Activated T-cell treated with anti-CD3 and anti-CD28 coated beads, Interleukin-2, amount 50 U/mL, for 24 hours (primary cell): ENCODE results near the gene RHBDF1.
A peak's percentile ranks its signal among the peaks of the same experiment; 100 is the strongest.

Experiments used
- DNase-seq: peaks from one replicate; pipeline ENCODE4 v3.0.0-alpha.2; 2020
- H3K27ac Mint-ChIP-seq: 2 replicates; pipeline ENCODE4 v1.8.0; 2020; ENCODE audit warnings: mild to moderate bottlenecking, mixed read lengths
- H3K27me3 Mint-ChIP-seq: 2 replicates; pipeline ENCODE4 v1.8.0; 2020; ENCODE audit warnings: mixed read lengths
- H3K36me3 Mint-ChIP-seq: 2 replicates; pipeline ENCODE4 v1.8.0; 2020; ENCODE audit warnings: low read depth, mixed read lengths
- H3K4me1 Mint-ChIP-seq: 2 replicates; pipeline ENCODE4 v1.8.0; 2020; ENCODE audit warnings: low read depth, mixed read lengths
- H3K4me3 Mint-ChIP-seq: 2 replicates; pipeline ENCODE4 v1.8.0; 2020; ENCODE audit warnings: mild to moderate bottlenecking, moderate library complexity, mixed read lengths
- H3K9me3 Mint-ChIP-seq: 2 replicates; pipeline ENCODE4 v1.8.0; 2020; ENCODE audit warnings: mixed read lengths

Gene RHBDF1

GRCh38 chr16:83781-84615, 11.6 kb upstream of the RHBDF1 start:
- no peaks in the 10 kb centered on the region for H3K9me3 Mint-ChIP-seq
- peaks cover 79% of the 10 kb centered on the region for H3K36me3 Mint-ChIP-seq
- H3K27ac Mint-ChIP-seq = peak overlapping the region; percentile 88
- peaks cover 53% of the 10 kb centered on the region for H3K4me1 Mint-ChIP-seq
- peak overlapping the region; percentile 56 for H3K4me3 Mint-ChIP-seq
- DNase-seq = no peak
- no peaks in the 10 kb centered on the region for H3K27me3 Mint-ChIP-seq

DNA sequence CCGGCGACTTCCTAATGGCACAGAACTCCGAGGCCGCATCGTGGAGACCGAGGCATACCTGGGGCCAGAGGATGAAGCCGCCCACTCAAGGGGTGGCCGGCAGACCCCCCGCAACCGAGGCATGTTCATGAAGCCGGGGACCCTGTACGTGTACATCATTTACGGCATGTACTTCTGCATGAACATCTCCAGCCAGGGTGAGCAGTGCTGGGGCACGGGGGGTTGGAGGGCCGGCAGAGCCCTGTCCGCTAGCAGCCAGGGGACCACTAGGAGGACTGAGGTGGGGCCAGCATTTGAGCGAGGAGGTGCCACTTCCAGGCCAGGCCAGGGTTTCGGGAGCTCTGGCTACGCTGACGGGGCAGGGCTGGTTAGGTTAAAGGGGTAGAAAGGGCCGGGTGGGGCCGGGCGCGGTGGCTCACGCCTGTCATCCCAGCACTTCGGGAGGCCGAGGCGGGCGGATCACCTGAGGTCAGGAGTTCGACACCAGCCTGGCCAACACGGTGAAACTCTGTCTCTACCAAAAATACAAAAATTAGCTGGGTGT, 10.7 kb upstream of the RHBDF1 start:
- Mint-ChIP-seq H3K27me3 (no peaks in the 10 kb centered on the region), H3K36me3 (peaks cover 77% of the 10 kb centered on the region), H3K4me3 (no peak overlapping the region), H3K27ac (peak overlapping the region; percentile 22), H3K4me1 (peaks cover 58% of the 10 kb centered on the region), H3K9me3 (no peaks in the 10 kb centered on the region)
- DNase-seq = no peak

DNA sequence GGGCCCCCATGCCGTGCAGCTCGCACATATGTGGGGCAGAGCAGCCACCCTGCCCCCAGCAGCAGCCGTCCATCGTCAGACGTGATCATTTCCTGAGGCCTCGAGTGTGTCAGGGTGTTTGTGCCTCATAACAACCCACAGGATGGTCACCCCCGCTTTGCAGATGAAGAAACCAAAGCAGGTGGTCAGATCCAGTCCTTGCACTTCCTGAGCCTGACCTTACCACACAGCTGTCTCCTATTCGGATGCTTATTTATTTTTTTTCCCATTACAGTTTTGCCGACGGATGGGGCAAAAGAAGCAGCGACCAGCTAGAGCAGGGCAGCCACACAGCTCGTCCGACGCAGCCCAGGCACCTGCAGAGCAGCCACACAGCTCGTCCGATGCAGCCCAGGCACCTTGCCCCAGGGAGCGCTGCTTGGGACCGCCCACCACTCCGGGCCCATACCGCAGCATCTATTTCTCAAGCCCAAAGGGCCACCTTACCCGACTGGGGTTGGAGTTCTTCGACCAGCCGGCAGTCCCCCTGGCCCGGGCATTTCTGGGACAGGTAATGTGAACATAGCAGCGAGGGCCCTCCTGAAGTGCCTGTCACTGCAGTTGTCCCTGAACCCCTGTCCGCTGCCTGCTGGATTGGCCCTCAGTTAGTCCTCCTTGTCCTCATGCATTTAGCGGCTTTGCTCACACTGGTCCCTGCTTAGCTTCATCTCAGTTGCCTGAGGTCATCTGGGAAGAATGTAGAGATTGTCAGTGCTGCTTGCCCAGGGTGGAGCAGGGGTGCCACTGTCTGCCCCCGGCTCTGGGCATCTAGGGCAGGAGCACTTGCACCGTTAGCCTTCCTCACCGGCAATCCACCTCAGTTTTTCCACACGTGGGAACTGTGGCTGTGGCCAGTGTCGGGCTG, 7.0 kb upstream of the RHBDF1 start:
- Mint-ChIP-seq H3K4me3 (peak overlapping the region; percentile 88), H3K27ac (peak overlapping the region; percentile 93), H3K27me3 (peaks cover 7% of the 10 kb centered on the region), H3K36me3 (peaks cover 41% of the 10 kb centered on the region), H3K4me1 (peaks cover 55% of the 10 kb centered on the region), H3K9me3 (no peaks in the 10 kb centered on the region)
- DNase-seq = no peak

DNA sequence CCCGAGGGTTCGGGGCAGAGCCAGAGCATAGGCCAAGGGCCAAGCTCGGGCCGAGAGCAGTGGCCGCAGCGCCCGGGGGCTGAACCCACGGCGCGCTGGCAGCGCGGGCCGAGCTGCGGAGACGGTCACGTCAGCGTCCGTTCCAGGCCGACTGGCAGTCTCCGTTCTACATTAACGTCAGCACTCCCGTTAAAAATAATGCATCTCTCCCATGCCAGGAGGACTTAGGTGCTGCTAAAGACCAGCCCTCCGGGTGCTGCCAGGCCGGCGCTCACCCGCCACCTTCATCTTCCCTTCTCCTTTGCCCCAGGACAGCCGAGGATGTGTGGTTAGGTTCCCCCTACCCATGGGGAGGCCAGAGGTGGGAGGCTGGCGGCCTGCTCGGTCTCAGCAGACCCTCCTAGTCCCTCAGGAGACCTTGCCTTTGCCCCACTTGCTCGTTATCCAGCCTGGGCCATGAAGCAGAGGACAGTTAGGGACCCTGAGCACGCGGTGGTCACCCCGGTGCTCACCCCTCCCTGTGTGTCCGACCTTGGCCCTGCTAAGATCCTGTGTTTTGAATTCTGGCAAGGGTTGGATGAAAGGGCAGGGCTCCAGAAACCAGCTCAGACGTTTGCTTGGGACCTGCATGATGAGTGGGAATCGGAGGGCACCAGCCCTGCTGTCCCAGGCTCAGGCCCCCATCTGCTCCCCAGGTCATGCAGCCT, 6.2 kb upstream of the RHBDF1 start:
- Mint-ChIP-seq H3K4me3 (peak overlapping the region; percentile 88), H3K27ac (peak overlapping the region; percentile 93), H3K4me1 (peaks cover 47% of the 10 kb centered on the region), H3K36me3 (peaks cover 33% of the 10 kb centered on the region), H3K27me3 (peaks cover 15% of the 10 kb centered on the region), H3K9me3 (no peaks in the 10 kb centered on the region)
- no peak for DNase-seq

- peaks cover 28% of the 10 kb centered on the region for H3K36me3 Mint-ChIP-seq
- DNase-seq = peak; percentile 92
- peak within 1 kb of the TSS; percentile 88 for H3K4me3 Mint-ChIP-seq
- peaks cover 22% of the 10 kb centered on the region for H3K27me3 Mint-ChIP-seq
- H3K27ac Mint-ChIP-seq = peak within 1 kb of the TSS; percentile 93
- peaks cover 41% of the 10 kb centered on the region for H3K4me1 Mint-ChIP-seq
- H3K9me3 Mint-ChIP-seq = no peaks in the 10 kb centered on the region
Observed at GRCh38 chr16:77807-78443, 5.5 kb upstream of the RHBDF1 start, which contains the start of gene MPG. MPG (plus strand) TSS chr16:78225; CDS start chr16:78310, 85 bp downstream.

DNA sequence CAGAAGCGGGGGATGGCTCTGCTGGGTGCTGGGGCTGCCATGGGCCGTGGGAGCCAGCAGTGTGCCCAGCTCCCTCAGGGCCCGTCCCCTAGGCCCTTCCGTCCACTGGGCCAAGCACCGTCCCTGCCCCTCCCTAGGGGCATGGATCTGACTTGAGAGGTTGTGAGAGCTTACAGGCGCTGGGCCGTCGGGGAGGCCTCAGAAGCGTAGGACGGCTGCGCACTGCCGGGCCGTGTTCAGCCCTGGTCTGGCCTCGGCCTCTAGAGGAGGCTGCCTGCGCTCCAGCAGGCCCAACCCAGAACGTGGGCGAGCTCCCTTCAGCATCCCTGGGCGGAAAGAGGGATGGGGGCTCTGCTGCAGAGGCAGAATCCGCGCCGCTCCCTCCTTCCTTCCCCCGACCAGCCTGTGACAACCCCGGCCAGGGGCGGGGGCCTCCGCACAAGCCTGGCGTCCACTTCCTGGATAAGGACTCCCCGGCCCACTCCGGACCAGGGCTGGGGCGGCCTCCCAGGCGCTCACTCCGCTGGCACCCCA, 4.9 kb upstream of the RHBDF1 start:
- peak; percentile 69 for DNase-seq
- Mint-ChIP-seq H3K27me3 (peaks cover 24% of the 10 kb centered on the region), H3K4me1 (peaks cover 40% of the 10 kb centered on the region), H3K27ac (peak overlapping the region; percentile 79), H3K36me3 (peaks cover 26% of the 10 kb centered on the region), H3K9me3 (no peaks in the 10 kb centered on the region), H3K4me3 (peak overlapping the region; percentile 80)

- peaks cover 26% of the 10 kb centered on the region for H3K36me3 Mint-ChIP-seq
- H3K9me3 Mint-ChIP-seq = no peaks in the 10 kb centered on the region
- H3K27me3 Mint-ChIP-seq = peaks cover 26% of the 10 kb centered on the region
- peaks cover 42% of the 10 kb centered on the region for H3K4me1 Mint-ChIP-seq
- H3K27ac Mint-ChIP-seq = peak overlapping the region; percentile 79
- H3K4me3 Mint-ChIP-seq = peak overlapping the region; percentile 80
- no peak for DNase-seq
Observed at GRCh38 chr16:76535-77272, 4.3 kb upstream of the RHBDF1 start.

GRCh38 chr16:75580-76501, 3.4 kb upstream of the RHBDF1 start:
- Mint-ChIP-seq H3K36me3 (peaks cover 22% of the 10 kb centered on the region), H3K27ac (no peak overlapping the region), H3K9me3 (no peaks in the 10 kb centered on the region), H3K4me3 (peak overlapping the region; percentile 80), H3K27me3 (peaks cover 33% of the 10 kb centered on the region), H3K4me1 (peaks cover 41% of the 10 kb centered on the region)
- DNase-seq = no peak

- H3K27me3 Mint-ChIP-seq = peaks cover 42% of the 10 kb centered on the region
- H3K4me3 Mint-ChIP-seq = no peak overlapping the region
- no peaks in the 10 kb centered on the region for H3K9me3 Mint-ChIP-seq
Observed at GRCh38 chr16:74747-75334, 2.4 kb upstream of the RHBDF1 start.

GRCh38 chr16:74051-74746, 1.8 kb upstream of the RHBDF1 start:
- peaks cover 8% of the 10 kb centered on the region for H3K36me3 Mint-ChIP-seq
- no peak for DNase-seq
- no peak overlapping the region for H3K27ac Mint-ChIP-seq
- peaks cover 49% of the 10 kb centered on the region for H3K27me3 Mint-ChIP-seq
- H3K9me3 Mint-ChIP-seq = no peaks in the 10 kb centered on the region
- peaks cover 29% of the 10 kb centered on the region for H3K4me1 Mint-ChIP-seq
- no peak overlapping the region for H3K4me3 Mint-ChIP-seq

More at GRCh38 chr16:74747-75334, 2.4 kb upstream of the RHBDF1 start:
- no peak for DNase-seq
- H3K4me1 Mint-ChIP-seq = peaks cover 35% of the 10 kb centered on the region
- H3K27ac Mint-ChIP-seq = no peak overlapping the region
- peaks cover 14% of the 10 kb centered on the region for H3K36me3 Mint-ChIP-seq

GRCh38 chr16:71540-72401, 660 bp downstream of the RHBDF1 start:
- H3K27ac Mint-ChIP-seq = no peak overlapping the region
- H3K36me3 Mint-ChIP-seq = no peaks in the 10 kb centered on the region
- H3K9me3 Mint-ChIP-seq = no peaks in the 10 kb centered on the region
- H3K4me3 Mint-ChIP-seq = peak overlapping the region; percentile 20
- DNase-seq = no peak
- peaks cover 15% of the 10 kb centered on the region for H3K4me1 Mint-ChIP-seq
- peaks cover 53% of the 10 kb centered on the region for H3K27me3 Mint-ChIP-seq
